HG03432 (cell line): ENCODE data around the gene HK2.
A peak's percentile ranks its signal among the peaks of the same experiment; 100 is the strongest.
"Not testable (repeated sequence)": the region's sequence is repeated elsewhere in the genome, so short reads cannot be mapped to it uniquely, and the experiment has no call there.

ENCODE experiments used
- ATAC-seq: cut with Tn5 transposase; IDR thresholded peaks from one replicate; pipeline ENCODE4 v1.9.1; 2021; ENCODE audit warnings: mild to moderate bottlenecking, moderate library complexity; ENCODE audit not compliant: unreplicated experiment

HK2 gene

DNA sequence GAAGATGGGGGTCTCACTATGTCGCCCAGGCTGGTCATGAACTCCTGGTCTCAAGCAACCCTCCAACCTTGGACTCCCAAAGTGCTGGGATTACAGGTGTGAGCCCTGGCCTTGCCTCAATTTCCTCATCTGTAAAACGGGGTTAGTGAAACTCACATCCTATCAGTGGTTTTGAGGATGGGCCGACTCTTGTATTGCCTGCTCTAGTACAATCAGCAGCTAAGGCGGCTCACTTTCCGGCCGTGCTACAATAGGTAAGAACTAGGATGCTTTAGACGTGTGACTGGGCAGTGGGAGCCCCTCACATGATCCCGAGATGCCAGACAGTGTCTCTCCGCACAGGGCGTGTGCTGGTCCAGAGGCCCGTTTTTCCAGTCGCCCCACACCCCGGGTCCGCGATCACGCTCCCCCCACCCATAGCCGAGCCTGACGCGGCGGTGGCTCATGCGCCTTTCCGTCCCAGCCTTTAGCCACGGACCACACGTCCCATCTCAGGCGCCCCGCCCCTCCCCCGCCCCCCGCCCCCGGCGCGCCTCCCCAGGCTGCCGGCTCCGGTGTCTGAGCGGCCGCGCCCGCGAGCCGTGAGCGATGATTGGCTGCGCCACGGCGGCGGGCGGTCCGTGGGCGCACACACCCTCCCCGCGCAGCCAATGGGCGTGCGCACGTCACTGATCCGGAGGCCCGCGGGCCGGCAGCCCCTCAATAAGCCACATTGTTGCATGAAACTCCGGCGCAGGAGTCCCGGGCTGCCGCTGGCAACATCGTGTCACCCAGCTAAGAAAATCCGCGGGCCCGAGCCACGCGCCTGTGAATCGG is at the start of gene HK2:
Gene HK2 (plus strand): TSS at position 710 of the 816 bp plus-strand sequence. CDS start 454 bp downstream, outside the sequence.
- peak; percentile 89 for ATAC-seq

- ATAC-seq = no peak
Observed at GRCh38 chr2:74789271-74789670, 44.7 kb upstream of the HK2 start.

DNA sequence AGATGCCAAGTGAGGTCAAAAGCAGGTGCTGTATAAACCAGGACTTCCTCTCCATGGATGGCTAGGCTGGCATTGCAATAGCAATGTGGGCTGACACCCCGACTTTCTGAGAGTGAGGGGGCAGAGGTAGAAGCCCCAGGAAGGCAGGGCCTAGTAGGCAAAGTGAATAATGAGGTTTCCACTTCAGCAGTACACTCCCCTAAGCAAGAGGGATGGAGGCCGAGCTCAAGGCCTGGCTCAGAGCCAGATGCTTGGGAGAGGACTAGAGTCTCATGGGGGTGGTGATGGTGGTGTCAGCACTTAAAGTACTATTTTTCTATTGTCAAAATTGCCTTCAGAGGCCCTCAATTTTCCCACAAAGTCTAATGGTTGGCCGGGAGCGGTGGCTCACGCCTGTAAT is 41.6 kb upstream of the HK2 start:
- no peak for ATAC-seq

DNA sequence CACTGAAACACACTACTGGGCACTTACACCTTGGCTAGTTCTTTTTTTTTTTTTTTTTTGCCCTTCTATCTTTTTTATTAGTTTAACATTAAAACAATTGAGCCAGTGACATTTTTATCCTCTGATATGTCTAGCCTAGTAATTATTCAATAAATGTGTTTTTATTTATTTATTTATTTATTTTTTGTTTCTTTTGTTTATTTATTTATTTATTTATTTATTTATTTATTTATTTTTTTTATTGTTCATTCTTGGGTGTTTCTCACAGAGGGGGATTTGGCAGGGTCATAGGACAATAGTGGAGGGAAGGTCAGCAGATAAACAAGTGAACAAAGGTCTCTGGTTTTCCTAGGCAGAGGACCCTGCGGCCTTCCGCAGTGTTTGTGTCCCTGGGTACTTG is 39.0 kb upstream of the HK2 start:
- ATAC-seq = not testable (repeated sequence)

- no peak for ATAC-seq
Observed at GRCh38 chr2:74806355-74806839, 27.5 kb upstream of the HK2 start.

GRCh38 chr2:74806920-74807319 is 27.0 kb upstream of the HK2 start:
- ATAC-seq = no peak

GRCh38 chr2:74812787-74813590 is 20.9 kb upstream of the HK2 start:
- no peak for ATAC-seq

- ATAC-seq = no peak
Observed at GRCh38 chr2:74814102-74814501, 19.8 kb upstream of the HK2 start.

DNA sequence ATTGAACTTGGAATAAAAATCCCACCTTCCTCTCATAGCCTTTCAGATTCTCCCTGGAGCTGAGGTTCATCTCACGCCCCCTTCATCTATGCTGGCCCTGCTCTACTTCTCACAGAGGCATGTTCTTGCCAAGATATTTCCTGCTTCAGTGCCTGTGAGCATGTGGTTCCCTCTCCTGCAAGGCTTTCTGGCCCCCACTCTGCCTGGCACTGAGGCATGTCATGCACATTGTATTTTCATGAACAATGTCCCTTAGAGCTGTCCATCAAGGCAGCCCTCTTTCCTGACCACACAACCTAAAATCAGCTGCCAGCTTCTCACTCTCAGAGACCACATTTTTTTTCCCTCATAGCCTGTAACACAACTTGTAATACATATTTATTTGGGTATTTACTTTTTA is 18.0 kb upstream of the HK2 start:
- ATAC-seq = no peak

DNA sequence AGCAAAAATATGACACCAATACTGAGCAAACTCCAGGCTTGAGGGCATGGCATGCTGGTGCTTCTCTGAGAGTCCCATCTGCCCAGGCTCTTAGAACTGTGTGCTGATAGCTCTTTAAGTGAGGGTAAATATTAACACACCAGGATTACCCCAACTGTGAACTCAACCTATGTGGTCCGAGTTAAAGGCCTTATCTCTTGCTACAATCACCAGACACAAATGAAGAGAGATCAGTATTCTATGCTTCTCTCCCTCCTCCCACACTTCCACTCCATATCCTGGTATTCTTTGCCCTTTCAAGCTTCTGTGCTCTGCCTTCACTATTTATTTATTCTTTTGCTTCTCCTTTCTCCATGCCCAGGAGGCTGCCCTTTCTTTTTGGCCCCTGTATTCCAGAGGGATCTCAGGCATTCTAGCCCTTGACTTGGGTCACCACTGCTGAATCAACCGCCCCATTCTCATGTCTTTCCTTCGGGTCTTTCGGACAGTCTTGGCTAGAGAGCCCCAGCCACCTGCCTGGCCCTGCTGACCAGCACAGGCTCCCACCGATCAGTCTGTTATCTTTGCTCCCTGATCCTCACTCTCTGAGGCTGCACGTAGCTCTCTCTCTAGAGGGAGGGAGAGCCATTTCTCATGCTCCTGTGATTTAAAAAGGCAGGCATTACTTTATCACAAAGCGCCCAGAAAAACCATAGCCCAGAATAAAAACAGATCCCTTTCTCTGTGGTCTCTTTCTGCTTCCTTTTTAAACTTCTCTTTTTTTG is 17.2 kb upstream of the HK2 start:
- ATAC-seq = peak; percentile 61

DNA sequence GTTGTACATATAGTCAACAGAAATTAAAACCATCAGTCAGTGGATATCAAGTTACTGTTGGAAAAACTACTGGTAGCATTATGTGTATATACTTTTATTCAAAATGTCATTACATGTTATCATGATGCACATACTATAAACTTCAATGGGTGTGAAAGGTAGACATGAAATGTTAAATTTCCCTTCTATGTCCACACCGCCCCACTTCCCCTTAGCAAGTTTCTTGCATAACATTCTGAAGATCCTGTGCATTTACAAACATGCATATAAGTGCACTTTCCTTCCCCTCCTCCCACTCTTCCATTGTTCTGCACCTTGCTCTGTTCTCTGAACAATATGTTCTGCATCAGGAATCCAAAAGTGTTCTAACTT is 16.6 kb upstream of the HK2 start:
- ATAC-seq = no peak

DNA sequence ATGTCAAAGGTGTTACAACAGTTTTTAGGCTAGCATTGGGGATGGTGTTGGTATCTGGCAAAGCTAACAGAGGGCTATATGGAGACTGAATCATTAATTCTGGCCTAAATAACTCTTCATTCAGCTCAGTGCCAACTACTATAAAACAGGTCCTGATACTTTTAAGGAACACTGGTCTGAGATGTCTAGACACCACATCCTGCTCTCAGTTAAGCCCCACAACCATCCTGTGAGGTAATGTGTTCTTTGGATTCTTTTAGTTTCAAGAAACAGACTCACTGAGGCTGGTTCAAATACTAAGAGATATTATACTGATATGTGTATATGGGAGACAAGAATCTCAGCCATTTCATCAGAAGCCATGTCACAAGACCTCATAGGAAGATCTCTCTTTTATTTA is 14.2 kb upstream of the HK2 start:
- no peak for ATAC-seq

- ATAC-seq = no peak
Observed at GRCh38 chr2:74821177-74822126, 12.5 kb upstream of the HK2 start.

DNA sequence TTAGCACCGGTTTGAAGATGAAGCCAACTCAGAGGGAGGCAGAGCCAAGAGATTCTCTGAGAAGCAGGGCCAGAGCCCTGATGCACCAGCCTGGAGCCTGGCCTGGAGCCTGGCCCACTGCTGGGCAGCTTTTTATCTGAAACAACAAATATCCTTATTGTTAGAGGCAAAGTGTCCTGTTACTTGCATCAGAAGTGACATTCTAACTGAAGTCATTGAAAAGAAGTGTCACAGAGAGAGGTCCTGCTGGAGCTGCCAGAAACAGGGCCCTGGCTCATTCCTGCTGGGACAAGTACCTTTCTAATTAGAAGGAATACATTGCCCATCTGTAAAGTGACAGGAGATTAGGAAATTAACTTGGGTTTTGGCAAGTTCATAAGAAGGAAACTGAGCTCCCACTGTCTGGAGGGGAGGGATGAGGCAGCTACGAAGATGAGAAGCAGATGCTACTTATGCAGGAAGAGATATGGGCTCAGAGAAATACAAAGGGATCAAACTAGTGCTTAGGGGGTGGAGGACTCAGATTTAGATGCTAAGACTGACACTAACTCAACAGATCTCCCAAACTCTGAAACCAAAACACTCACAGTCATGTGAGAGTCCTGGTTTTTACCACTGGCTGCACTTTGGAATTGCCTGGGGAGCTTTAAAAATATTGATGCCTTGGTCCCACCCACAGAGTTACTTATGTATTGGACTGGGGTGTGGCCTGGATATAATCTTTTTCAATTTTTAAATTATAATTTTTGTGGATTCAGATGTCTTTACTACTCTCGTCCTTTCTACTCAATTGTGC is 11.0 kb upstream of the HK2 start:
- no peak for ATAC-seq

DNA sequence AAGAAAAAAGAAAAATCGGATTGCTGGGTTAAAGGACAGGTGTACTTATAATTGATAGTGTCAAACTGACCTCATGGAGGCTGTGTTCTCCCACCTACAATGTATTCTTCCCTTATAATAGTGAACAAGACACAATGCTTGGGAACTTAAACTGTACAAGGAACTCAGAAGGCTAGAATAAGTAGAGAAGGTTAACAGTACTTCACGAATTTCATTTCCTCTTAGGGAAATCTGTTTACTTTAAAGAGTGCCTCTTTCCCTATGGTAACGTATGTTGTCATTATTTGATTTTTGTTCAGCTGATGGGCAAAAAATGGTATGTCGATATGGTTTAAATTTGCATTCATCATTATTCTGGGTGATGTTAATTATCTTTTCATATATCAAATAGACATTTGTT is 9.2 kb upstream of the HK2 start:
- ATAC-seq = no peak

DNA sequence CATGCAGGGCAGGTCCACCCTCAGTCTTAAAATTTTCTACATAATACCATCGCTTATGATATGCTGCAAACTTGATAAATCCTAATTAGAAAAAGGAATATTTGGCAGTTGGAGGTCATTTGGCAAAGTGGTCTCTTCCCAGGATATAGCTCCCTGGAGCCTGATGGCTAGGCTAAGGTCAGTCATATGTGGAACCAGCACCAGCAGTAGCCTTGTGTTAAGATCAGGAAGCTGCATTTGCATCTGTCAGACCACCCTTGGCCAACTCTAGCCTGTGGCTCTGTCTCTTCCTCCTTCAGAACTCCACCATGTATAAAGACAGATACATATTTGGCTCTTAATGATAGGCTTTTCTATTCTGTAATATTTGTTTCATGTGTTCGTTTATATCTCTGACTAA is 5.4 kb upstream of the HK2 start:
- ATAC-seq = no peak

- ATAC-seq = no peak
Observed at GRCh38 chr2:74831693-74832530, 2.0 kb upstream of the HK2 start.

- peak; percentile 2 for ATAC-seq
Observed at GRCh38 chr2:74834234-74834791, 386 bp downstream of the HK2 start.
